Right lobe of liver (tissue), 6 donors: ENCODE data around the gene HACD1. TPM values are rescaled to one million over a fixed set of nuclear protein-coding genes. Genes with fewer than 3 reads are reported as not detected.

Experiments
- ATAC-seq, 4 donors: fragments of 200-7000 bp; cut with Tn5 transposase; one replicate each; pipeline ENCODE4 v1.9.1; 2020; ENCODE audit warnings: mild to moderate bottlenecking in 4 of 4, moderate library complexity in 4 of 4
- DNase-seq, 3 donors: peaks; one replicate each; pipeline ENCODE4 v3.0.0-alpha.2; 2020
- H3K27ac ChIP-seq, 3 donors: fragments of 200-600 bp; one replicate each; pipeline ENCODE4 v1.8.0; 2022
- H3K27me3 ChIP-seq, 2 donors: fragments of 200-600 bp; one replicate each; pipeline ENCODE4 v1.8.0; 2022
- H3K36me3 ChIP-seq, 4 donors: fragments of 200-600 bp; sonication (generic) in 1 of 4; one replicate each; pipeline versions ENCODE4 v1.5.1 to v1.8.0; 2017 to 2022; ENCODE audit warnings: control low read depth in 1 of 4
- H3K4me1 ChIP-seq, 4 donors: fragments of 200-600 bp; sonication (generic) in 1 of 4; one replicate each; pipeline versions ENCODE4 v1.5.1 to v1.8.0; 2017 to 2022; ENCODE audit warnings: control low read depth in 1 of 4
- H3K4me3 ChIP-seq, 3 donors: fragments of 200-600 bp; one replicate each; pipeline ENCODE4 v1.8.0; 2022
- H3K9me3 ChIP-seq, 4 donors: fragments of 200-600 bp; sonication (generic) in 1 of 4; one replicate each; pipeline versions ENCODE4 v1.5.1 to v1.8.0; 2017 to 2022; ENCODE audit warnings: control low read depth in 1 of 4
- CTCF ChIP-seq, 4 donors: fragments of 200-600 bp in 3 of 4; fragments of 450-650 bp in 1 of 4; IDR thresholded peaks; one replicate each; pipeline versions ENCODE4 v1.5.1 to v1.8.0; 2016 to 2022; ENCODE audit warnings: antibody characterized with exemption in 4 of 4, mild to moderate bottlenecking in 2 of 4
- POLR2A ChIP-seq: fragments of 450-650 bp; IDR thresholded peaks from one replicate; pipeline ENCODE4 v1.6.1; 2017; ENCODE audit warnings: antibody characterized with exemption, mild to moderate bottlenecking
- WGBS: methylation state at CpG from one replicate; pipeline ENCODE4 v1.1.6; 2018; ENCODE audit warnings: low coverage, low lambda C conversion rate; ENCODE audit not compliant: insufficient coverage; ENCODE audit errors: missing lambda C conversion rate; 5-methylcytosine and 5-hydroxymethylcytosine counted together
- intact Hi-C, 2 donors: fragments of 100-400 bp; cut with DNase I; formaldehyde crosslinking; loops; one replicate each; pipeline versions ENCODE4 v1.11.2 to v1.14.1; 2022
- small RNA-seq, 2 experiments: library from RNA; depleted of rRNA; stranded (forward); fragments of <200 nt; gene quantifications; one replicate each; pipeline ENCODE3, GENCODE V24; 2016
- total RNA-seq, 6 experiments: library from RNA; depleted of rRNA in 2 of 6; stranded (reverse); fragments of >200 nt in 2 of 6; fragmentation: NEBNext Ultra II Directional in 3 of 6; extraction: Animal tissue kit (Norgen Biotek cat#: 25700) in 3 of 6; gene quantifications; one replicate each; pipeline versions ENCODE4 v1.1.0 to v1.2.4, GENCODE V29; 2016 to 2023
- donor health status: DM: no; HTN: yes; CAD: no.
- donor health status: DM: no; HTN: no; CAD: no.
- donor health status: DM: no; HTN: no; CAD: no.
- donor health status: DM: no; HTN: yes; CAD: no.
- donor health status: DM: no; HTN: yes; CAD: no.

The HACD1 gene
- total RNA-seq, 6 experiments from 2014 or later, result 0.79 to 6.4 (median 1.7) TPM

GRCh38 chr10:17548770-17549169 lies 68.4 kb downstream of the HACD1 start:
- ATAC-seq (no peak), DNase-seq (no peak)
- TF ChIP-seq CTCF (IDR thresholded peaks at IDR 0.05) (no peak), POLR2A (no peak)
- H3K27ac ChIP-seq, result no peak overlapping the region
- WGBS, result 50% methylated on average over 2 of the region's 3 CpGs
- H3K9me3 ChIP-seq, result no peaks in the 10 kb centered on the region
- no peaks in the 10 kb centered on the region for H3K36me3 ChIP-seq
- no peak overlapping the region for H3K4me3 ChIP-seq
- intact Hi-C loops, result no loop called here
- H3K4me1 ChIP-seq, result no peaks in the 10 kb centered on the region
- H3K27me3 ChIP-seq, result no peaks in the 10 kb centered on the region

DNA sequence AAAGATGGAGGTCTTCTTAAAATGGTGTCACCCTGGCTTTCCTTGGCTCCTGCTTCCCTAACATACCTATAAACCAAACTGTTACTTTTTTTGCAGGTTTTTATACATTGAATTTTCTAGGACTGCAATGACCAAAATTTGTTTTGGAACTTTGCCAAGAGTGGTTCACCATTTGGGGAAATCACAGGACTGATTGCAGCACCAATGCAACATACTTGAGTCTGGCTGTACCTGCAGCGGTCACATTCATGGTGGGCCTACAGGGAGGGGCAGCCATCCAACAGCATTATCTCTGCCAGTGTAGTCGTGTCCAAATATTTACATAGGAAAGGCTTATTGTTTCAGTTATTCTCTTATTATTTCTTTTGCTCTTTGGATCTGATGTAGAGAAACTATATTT lies 69.0 kb downstream of the HACD1 start:
- no peaks in the 10 kb centered on the region for H3K36me3 ChIP-seq
- H3K9me3 ChIP-seq, result no peaks in the 10 kb centered on the region
- DNase-seq (no peak), ATAC-seq (no peak)
- intact Hi-C loops, result no loop called here
- H3K27me3 ChIP-seq, result no peaks in the 10 kb centered on the region
- no peaks in the 10 kb centered on the region for H3K4me1 ChIP-seq
- 68% methylated on average over 2 of the region's 2 CpGs for WGBS
- TF ChIP-seq POLR2A (no peak), CTCF (IDR thresholded peaks at IDR 0.05) (no peak)
- no peak overlapping the region for H3K4me3 ChIP-seq
- no peak overlapping the region for H3K27ac ChIP-seq

- no peaks in the 10 kb centered on the region for H3K4me1 ChIP-seq
- H3K36me3 ChIP-seq, result no peaks in the 10 kb centered on the region
- H3K27ac ChIP-seq, result no peak overlapping the region
- ATAC-seq (no peak), DNase-seq (no peak)
- WGBS, result 75% methylated on average over 2 of the region's 2 CpGs
- intact Hi-C loops, result no loop called here
- no peaks in the 10 kb centered on the region for H3K27me3 ChIP-seq
- H3K4me3 ChIP-seq, result no peak overlapping the region
- H3K9me3 ChIP-seq, result no peaks in the 10 kb centered on the region
- TF ChIP-seq POLR2A (no peak), CTCF (IDR thresholded peaks at IDR 0.05) (no peak)
These were observed 70.1 kb downstream of the HACD1 start for GRCh38 chr10:17547060-17547459.

- H3K4me3 ChIP-seq, result no peak overlapping the region
- H3K27ac ChIP-seq, result no peak overlapping the region
- 71% methylated on average over 8 of the region's 9 CpGs for whole genome bisulfite sequencing
- TF ChIP-seq CTCF (IDR thresholded peaks at IDR 0.05) (no peak), POLR2A (no peak)
- intact Hi-C loops, result no loop called here
- no peaks in the 10 kb centered on the region for H3K36me3 ChIP-seq
- H3K9me3 ChIP-seq, result no peaks in the 10 kb centered on the region
- no peaks in the 10 kb centered on the region for H3K27me3 ChIP-seq
- no peaks in the 10 kb centered on the region for H3K4me1 ChIP-seq
- ATAC-seq, result no peak
- no peak for DNase-seq
These were observed 72.7 kb downstream of the HACD1 start for GRCh38 chr10:17544465-17544864.

Small RNA genes lying within 50 kb of the gene (small RNA-seq; reads per million reads assigned to genes)
- gene AC069542.2, result 0 reads per million in 2 experiments

Other genes starting within 250 kb of the HACD1 start
- 1 to 10 TPM in 4 of 6 experiments, under 1 TPM in 2; 0.39 to 2.2 (median 1.4) TPM for gene ST8SIA6, start 162.8 kb downstream of the HACD1 start, total RNA-seq
- gene STAM, start 26.8 kb upstream of the HACD1 start, total RNA-seq, result 10 to 100 TPM in 2 of 6 experiments, 1 to 10 TPM in 4; 7.9 to 13.4 (median 8.2) TPM
- under 1 TPM; 0.06 to 0.20 (median 0.13) TPM for gene TMEM236, start 134.8 kb upstream of the HACD1 start, total RNA-seq
- gene MRC1, start 192.0 kb upstream of the HACD1 start, total RNA-seq, result 10 to 100 TPM in 5 of 6 experiments, 1 to 10 TPM in 1; 9.8 to 44.8 (median 34.0) TPM